MM.1S (cell line): ENCODE measurements around the gene NELL1.
A peak's percentile ranks its signal among the peaks of the same experiment; 100 is the strongest.

Experiments
- DNase-seq: peaks from one replicate; pipeline ENCODE4 v3.0.0-alpha.2; 2015
- H2AFZ ChIP-seq: fragments of 300-600 bp; sonication (generic); 2 replicates; pipeline ENCODE4 v1.6.0; 2016; ENCODE audit warnings: antibody characterized with exemption, low read length
- H3F3A ChIP-seq: fragments of 300-600 bp; sonication (generic); 2 replicates; pipeline ENCODE4 v1.6.1; 2016; ENCODE audit warnings: mild to moderate bottlenecking, antibody characterized with exemption, low read length, moderate library complexity, mixed read lengths; ENCODE audit not compliant: insufficient read depth
- H3K27ac ChIP-seq: fragments of 300-600 bp; sonication (generic); 2 replicates; pipeline ENCODE4 v1.5.1; 2016; ENCODE audit warnings: mild to moderate bottlenecking, low read length
- H3K27me3 ChIP-seq: fragments of 300-600 bp; sonication (generic); replicated peaks from 2 replicates; pipeline ENCODE4 v1.6.0; 2016; ENCODE audit warnings: low read length; ENCODE audit not compliant: insufficient read depth
- H3K36me3 ChIP-seq: fragments of 300-600 bp; sonication (generic); replicated peaks from 2 replicates; pipeline ENCODE4 v1.6.1; 2016; ENCODE audit warnings: mild to moderate bottlenecking, low read length, mixed read lengths; ENCODE audit not compliant: insufficient read depth
- H3K4me1 ChIP-seq: fragments of 300-600 bp; sonication (generic); 2 replicates; pipeline ENCODE4 v1.6.1; 2016; ENCODE audit warnings: low read length, mixed read lengths
- H3K4me2 ChIP-seq: fragments of 300-600 bp; sonication (generic); 2 replicates; pipeline ENCODE4 v1.6.0; 2016; ENCODE audit warnings: low read depth, low read length
- H3K4me3 ChIP-seq: fragments of 300-600 bp; sonication (generic); 2 replicates; pipeline ENCODE4 v1.5.1; 2016; ENCODE audit warnings: low read length, mixed read lengths
- H3K79me2 ChIP-seq: fragments of 300-600 bp; sonication (generic); 2 replicates; pipeline ENCODE4 v1.6.1; 2016; ENCODE audit warnings: mixed run types, low read length, mixed read lengths
- H3K9ac ChIP-seq: fragments of 300-600 bp; sonication (generic); 2 replicates; pipeline ENCODE4 v1.6.1; 2016; ENCODE audit warnings: low read length, mixed read lengths
- H3K9me2 ChIP-seq: fragments of 300-600 bp; sonication (generic); replicated peaks from 2 replicates; pipeline ENCODE4 v1.6.1; 2016; ENCODE audit warnings: mild to moderate bottlenecking, low read length, mixed read lengths; ENCODE audit not compliant: insufficient read depth
- H3K9me3 ChIP-seq: fragments of 300-600 bp; sonication (generic); replicated peaks from 2 replicates; pipeline ENCODE4 v1.6.1; 2016; ENCODE audit warnings: mild to moderate bottlenecking, low read length, mixed read lengths; ENCODE audit not compliant: insufficient read depth
- H4K20me1 ChIP-seq: fragments of 300-600 bp; sonication (generic); 2 replicates; pipeline ENCODE4 v1.6.1; 2016; ENCODE audit warnings: mild to moderate bottlenecking, low read length, moderate library complexity, mixed read lengths; ENCODE audit not compliant: insufficient read depth
- EZH2 ChIP-seq: fragments of 300-600 bp; sonication (generic); optimal IDR thresholded peaks from 2 replicates; pipeline ENCODE3; 2017; ENCODE audit warnings: low read depth, mild to moderate bottlenecking, antibody characterized with exemption, low read length, mixed read lengths
- EZH2phosphoT487 ChIP-seq: fragments of 300-600 bp; sonication (generic); IDR thresholded peaks from 2 replicates; pipeline ENCODE4 v1.6.1; 2018; ENCODE audit warnings: antibody characterized with exemption, low read length
- TF ChIP-seq, protein P1 (sequence below): fragments of 300-600 bp; sonication (generic); IDR thresholded peaks from 2 replicates; pipeline ENCODE4 v1.5.1; 2016; ENCODE audit warnings: antibody characterized with exemption, low read length, mixed read lengths

The NELL1 gene

DNA sequence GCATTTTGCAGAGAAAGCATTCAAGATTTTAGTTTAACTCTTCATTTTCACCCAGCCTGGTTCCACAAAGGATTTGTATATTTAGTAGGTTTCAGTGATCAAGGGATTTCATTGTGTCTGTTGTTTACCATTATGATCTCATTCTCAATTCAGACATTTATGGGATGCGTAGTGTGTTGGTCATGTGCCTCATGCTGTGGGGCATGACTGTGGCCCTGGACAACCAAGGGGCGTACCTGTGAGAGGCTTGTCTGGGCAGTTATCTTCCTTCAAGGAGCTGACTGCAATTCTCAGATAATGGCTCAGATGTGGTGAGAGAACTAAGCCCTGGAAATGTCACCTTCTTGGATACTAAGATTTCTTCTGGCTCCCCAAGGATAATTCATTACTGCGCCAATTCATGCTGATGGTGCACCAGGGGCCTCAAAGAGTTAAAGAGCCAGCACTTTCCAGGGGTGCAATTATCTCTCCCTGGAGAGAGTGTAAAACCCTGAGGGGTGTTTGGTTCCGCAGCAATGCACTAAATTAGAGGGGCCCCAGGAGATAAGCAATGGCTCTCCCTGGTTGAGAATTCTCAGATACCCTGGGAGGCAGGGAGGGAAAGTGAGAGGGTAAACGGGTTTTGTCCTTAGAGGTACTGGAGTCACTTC, 37.7 kb upstream of the NELL1 start:
- no peaks in the 10 kb centered on the region for H3K79me2 ChIP-seq
- TF ChIP-seq EZH2 = no peak
- TF ChIP-seq, protein P1, sequence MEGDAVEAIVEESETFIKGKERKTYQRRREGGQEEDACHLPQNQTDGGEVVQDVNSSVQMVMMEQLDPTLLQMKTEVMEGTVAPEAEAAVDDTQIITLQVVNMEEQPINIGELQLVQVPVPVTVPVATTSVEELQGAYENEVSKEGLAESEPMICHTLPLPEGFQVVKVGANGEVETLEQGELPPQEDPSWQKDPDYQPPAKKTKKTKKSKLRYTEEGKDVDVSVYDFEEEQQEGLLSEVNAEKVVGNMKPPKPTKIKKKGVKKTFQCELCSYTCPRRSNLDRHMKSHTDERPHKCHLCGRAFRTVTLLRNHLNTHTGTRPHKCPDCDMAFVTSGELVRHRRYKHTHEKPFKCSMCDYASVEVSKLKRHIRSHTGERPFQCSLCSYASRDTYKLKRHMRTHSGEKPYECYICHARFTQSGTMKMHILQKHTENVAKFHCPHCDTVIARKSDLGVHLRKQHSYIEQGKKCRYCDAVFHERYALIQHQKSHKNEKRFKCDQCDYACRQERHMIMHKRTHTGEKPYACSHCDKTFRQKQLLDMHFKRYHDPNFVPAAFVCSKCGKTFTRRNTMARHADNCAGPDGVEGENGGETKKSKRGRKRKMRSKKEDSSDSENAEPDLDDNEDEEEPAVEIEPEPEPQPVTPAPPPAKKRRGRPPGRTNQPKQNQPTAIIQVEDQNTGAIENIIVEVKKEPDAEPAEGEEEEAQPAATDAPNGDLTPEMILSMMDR = no peak
- no peaks in the 10 kb centered on the region for H3K36me3 ChIP-seq
- no peak overlapping the region for H2AFZ ChIP-seq
- 0 out of 2 replicates have a peak, but pooled peaks cover 11% of the 10 kb centered on the region for H3F3A ChIP-seq
- no peaks in the 10 kb centered on the region for H3K27me3 ChIP-seq
- H3K9ac ChIP-seq = no peak overlapping the region
- peak overlapping the region; percentile 46; the same call in 1 of the 2 replicates for H3K27ac ChIP-seq
- no peak overlapping the region for H3K4me3 ChIP-seq
- no peaks in the 10 kb centered on the region for H3K9me2 ChIP-seq
- peaks cover 42% of the 10 kb centered on the region for H3K4me1 ChIP-seq
- H3K9me3 ChIP-seq = no peaks in the 10 kb centered on the region
- no peak for DNase-seq
- no peak overlapping the region for H3K4me2 ChIP-seq
- no peaks in the 10 kb centered on the region for H4K20me1 ChIP-seq

DNA sequence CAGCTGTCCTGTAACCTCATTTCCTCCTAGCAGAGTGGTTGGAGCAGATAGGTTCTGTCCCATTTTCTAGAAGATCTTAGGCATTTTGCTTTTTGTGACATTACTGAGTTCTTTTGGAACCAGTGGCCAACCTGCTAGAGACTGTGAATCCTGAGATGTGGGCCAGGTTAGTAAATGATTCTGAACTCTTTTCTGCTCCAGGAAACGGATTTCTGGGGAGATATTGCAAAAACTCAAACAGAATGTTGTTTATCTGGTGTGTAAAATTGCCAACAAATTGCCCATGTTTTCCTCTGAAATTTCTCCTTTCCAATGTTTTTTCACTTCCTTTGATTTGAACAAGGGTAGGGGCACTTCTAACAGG, 37.2 kb upstream of the NELL1 start:
- H4K20me1 ChIP-seq = no peaks in the 10 kb centered on the region
- no peak overlapping the region for H3K27ac ChIP-seq
- H3K4me1 ChIP-seq = peaks cover 38% of the 10 kb centered on the region
- H2AFZ ChIP-seq = no peak overlapping the region
- no peaks in the 10 kb centered on the region for H3K36me3 ChIP-seq
- no peaks in the 10 kb centered on the region for H3K9me2 ChIP-seq
- no peaks in the 10 kb centered on the region for H3K9me3 ChIP-seq
- H3K27me3 ChIP-seq = no peaks in the 10 kb centered on the region
- no peak overlapping the region for H3K4me3 ChIP-seq
- TF ChIP-seq, protein P1 = no peak
- TF ChIP-seq EZH2phosphoT487 (no peak), EZH2 (no peak)
- DNase-seq = no peak
- H3F3A ChIP-seq = 0 out of 2 replicates have a peak, but pooled peaks cover 10% of the 10 kb centered on the region
- H3K4me2 ChIP-seq = no peak overlapping the region
- no peak overlapping the region for H3K9ac ChIP-seq
- H3K79me2 ChIP-seq = no peaks in the 10 kb centered on the region

DNA sequence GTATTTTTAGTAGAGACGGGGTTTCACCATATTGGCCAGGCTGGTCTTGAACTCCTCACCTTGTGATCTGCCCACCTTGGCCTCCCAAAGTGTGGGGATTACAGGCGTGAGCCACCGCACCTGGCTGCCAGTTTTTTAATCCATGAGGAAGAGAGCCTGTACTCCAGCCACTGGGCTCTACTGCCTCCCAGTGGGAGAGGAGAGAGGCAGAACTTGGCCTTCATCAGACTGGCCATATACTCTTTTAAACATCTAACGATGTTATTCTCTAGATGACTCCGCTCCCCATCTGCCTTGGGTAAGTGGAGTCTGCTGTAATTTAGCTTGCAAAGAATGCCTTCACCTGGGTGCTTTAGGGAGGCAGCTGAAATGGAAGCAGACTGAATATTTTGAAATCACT, 35.3 kb upstream of the NELL1 start:
- Histone ChIP-seq H3K27me3 (no peaks in the 10 kb centered on the region), H3K4me2 (no peak overlapping the region), H3F3A (0 out of 2 replicates have a peak, but pooled peaks cover 4% of the 10 kb centered on the region), H3K9me3 (no peaks in the 10 kb centered on the region), H3K9me2 (no peaks in the 10 kb centered on the region), H4K20me1 (no peaks in the 10 kb centered on the region), H2AFZ (no peak overlapping the region), H3K36me3 (no peaks in the 10 kb centered on the region), H3K4me1 (peaks cover 19% of the 10 kb centered on the region), H3K79me2 (no peaks in the 10 kb centered on the region), H3K9ac (no peak overlapping the region), H3K27ac (no peak overlapping the region), H3K4me3 (no peak overlapping the region)
- no peak for DNase-seq
- TF ChIP-seq EZH2 = no peak
- TF ChIP-seq, protein P1 = 0 out of 2 replicates have a peak, but pooled peaks have one; percentile 9
